Tibial nerve (tissue), 4 donors: Measurements from ENCODE around the gene SOCS6. TPM values are rescaled to one million over a fixed set of nuclear protein-coding genes. Genes with fewer than 3 reads are reported as not detected.
"Not testable (repeated sequence)": the region's sequence is repeated elsewhere in the genome, so short reads cannot be mapped to it uniquely, and the experiment has no call there.

Experiments used
- DNase-seq, 2 donors: peaks; one replicate each; pipeline ENCODE4 v3.0.0-alpha.2; 2019; ENCODE audit warnings: low spot score in 2 of 2
- H3K27ac ChIP-seq, 4 donors: fragments of 200-600 bp; sonication (generic) in 3 of 4; one replicate each; pipeline ENCODE4 v1.5.1; 2017 to 2019; ENCODE audit warnings: mild to moderate bottlenecking in 1 of 4
- H3K27me3 ChIP-seq, 2 donors: fragments of 200-600 bp; sonication (generic) in 1 of 2; one replicate each; pipeline versions ENCODE4 v1.5.1 to v1.6.0; 2017 to 2019
- H3K36me3 ChIP-seq, 3 donors: fragments of 200-600 bp; sonication (generic); one replicate each; pipeline ENCODE4 v1.5.1; 2018 to 2019
- H3K4me1 ChIP-seq, 4 donors: fragments of 200-600 bp; sonication (generic) in 3 of 4; one replicate each; pipeline ENCODE4 v1.5.1; 2017 to 2019
- H3K4me3 ChIP-seq, 4 donors: fragments of 200-600 bp; sonication (generic) in 3 of 4; one replicate each; pipeline ENCODE4 v1.5.1; 2017 to 2019; ENCODE audit warnings: mild to moderate bottlenecking in 1 of 4, moderate library complexity in 1 of 4
- H3K9me3 ChIP-seq, 4 donors: fragments of 200-600 bp; sonication (generic) in 3 of 4; one replicate each; pipeline ENCODE4 v1.5.1; 2017 to 2019
- EP300 ChIP-seq, 2 donors: sonication (generic); formaldehyde crosslinking; IDR thresholded peaks; one replicate each; pipeline ENCODE4 v1.6.1; 2017; ENCODE audit warnings: antibody characterized with exemption in 2 of 2, mild to moderate bottlenecking in 1 of 2
- POLR2A ChIP-seq, 2 donors: fragments of 450-650 bp; IDR thresholded peaks; one replicate each; pipeline ENCODE4 v1.6.1; 2017; ENCODE audit warnings: antibody characterized with exemption in 2 of 2, mild to moderate bottlenecking in 2 of 2, moderate library complexity in 2 of 2
- WGBS, 2 donors: methylation state at CpG; one replicate each; pipeline ENCODE4 v1.1.5; 2018; 5-methylcytosine and 5-hydroxymethylcytosine counted together
- total RNA-seq, 4 donors: library from RNA; depleted of rRNA; stranded (reverse); fragments of >200 nt; gene quantifications; one replicate each; pipeline ENCODE4 v1.1.0, GENCODE V29; 2016
- TF ChIP-seq, protein P1 (sequence below), 5 experiments: fragments of 200-600 bp in 3 of 5; fragments of 450-650 bp in 2 of 5; sonication (generic) in 3 of 5; IDR thresholded peaks; one replicate each; pipeline ENCODE4 v1.5.1; 2016 to 2019; ENCODE audit warnings: antibody characterized with exemption in 5 of 5, mild to moderate bottlenecking in 3 of 5, moderate library complexity in 2 of 5

Gene SOCS6
- total RNA-seq, 4 donors from 2014 or later: 12.9 to 21.8 (median 18.2) TPM

DNA sequence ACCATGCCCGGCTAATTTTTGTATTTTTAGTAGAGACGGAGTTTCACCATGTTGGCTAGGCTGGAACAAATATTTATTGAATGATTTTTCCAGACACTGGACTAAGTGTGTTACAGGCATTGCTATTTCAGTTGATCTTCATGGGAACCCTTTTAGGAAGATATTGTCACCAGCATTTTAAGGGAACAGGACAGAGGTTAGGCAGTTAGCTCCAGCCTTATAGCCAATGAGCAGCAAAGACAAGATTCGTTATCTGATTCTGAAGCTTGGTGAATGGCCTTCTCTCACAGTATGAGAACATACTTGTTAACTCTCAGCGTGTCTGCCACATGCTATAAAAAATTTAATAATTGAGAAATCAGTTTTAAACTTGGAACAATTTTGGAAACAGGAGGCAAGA lies 73.4 kb downstream of the SOCS6 start:
- Histone ChIP-seq H3K27me3 (no peaks in the 10 kb centered on the region), H3K9me3 (no peaks in the 10 kb centered on the region), H3K27ac (no peak overlapping the region), H3K36me3 (no peaks in the 10 kb centered on the region), H3K4me1 (peaks cover 0 to 6% (median 0%) of the 10 kb centered on the region in 4 donors), H3K4me3 (no peak overlapping the region)
- 88 to 92% methylated on average over 4 of the region's 4 CpGs for WGBS, 2 donors
- DNase-seq: no peak
- TF ChIP-seq POLR2A (IDR thresholded peaks at IDR 0.05) (no peak), EP300 (IDR thresholded peaks at IDR 0.05) (no peak)
- TF ChIP-seq, protein P1, sequence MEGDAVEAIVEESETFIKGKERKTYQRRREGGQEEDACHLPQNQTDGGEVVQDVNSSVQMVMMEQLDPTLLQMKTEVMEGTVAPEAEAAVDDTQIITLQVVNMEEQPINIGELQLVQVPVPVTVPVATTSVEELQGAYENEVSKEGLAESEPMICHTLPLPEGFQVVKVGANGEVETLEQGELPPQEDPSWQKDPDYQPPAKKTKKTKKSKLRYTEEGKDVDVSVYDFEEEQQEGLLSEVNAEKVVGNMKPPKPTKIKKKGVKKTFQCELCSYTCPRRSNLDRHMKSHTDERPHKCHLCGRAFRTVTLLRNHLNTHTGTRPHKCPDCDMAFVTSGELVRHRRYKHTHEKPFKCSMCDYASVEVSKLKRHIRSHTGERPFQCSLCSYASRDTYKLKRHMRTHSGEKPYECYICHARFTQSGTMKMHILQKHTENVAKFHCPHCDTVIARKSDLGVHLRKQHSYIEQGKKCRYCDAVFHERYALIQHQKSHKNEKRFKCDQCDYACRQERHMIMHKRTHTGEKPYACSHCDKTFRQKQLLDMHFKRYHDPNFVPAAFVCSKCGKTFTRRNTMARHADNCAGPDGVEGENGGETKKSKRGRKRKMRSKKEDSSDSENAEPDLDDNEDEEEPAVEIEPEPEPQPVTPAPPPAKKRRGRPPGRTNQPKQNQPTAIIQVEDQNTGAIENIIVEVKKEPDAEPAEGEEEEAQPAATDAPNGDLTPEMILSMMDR (IDR thresholded peaks at IDR 0.05): no peak

DNA sequence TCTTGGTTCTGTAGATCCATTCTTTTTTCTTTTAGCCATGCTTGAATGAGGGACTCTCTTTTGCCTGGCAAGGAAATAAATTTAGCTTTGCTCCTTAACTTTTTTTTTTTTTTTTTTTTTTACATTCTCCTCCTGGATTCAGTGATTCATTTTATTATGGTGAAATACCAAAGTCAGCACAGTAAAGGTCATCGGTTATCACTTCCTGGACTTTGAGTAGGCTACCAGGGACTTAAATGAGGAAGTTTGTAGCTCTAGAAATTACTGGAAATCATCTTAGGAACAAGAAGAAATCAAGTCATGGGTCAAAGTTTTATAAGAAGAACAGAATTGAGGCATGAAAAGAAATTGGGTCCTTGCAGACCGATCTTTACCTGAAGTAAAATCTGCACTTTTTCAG lies 75.0 kb downstream of the SOCS6 start:
- no peak overlapping the region for H3K4me3 ChIP-seq
- 87 to 89% methylated on average over 2 of the region's 2 CpGs for WGBS, 2 donors
- H3K27ac ChIP-seq: no peak overlapping the region
- peaks cover 0 to 6% (median 0%) of the 10 kb centered on the region in 4 donors for H3K4me1 ChIP-seq
- H3K36me3 ChIP-seq: no peaks in the 10 kb centered on the region
- H3K9me3 ChIP-seq: no peaks in the 10 kb centered on the region
- TF ChIP-seq, protein P1 (IDR thresholded peaks at IDR 0.05): no peak
- no peak for TF ChIP-seq POLR2A (IDR thresholded peaks at IDR 0.05)
- no peak for TF ChIP-seq EP300 (IDR thresholded peaks at IDR 0.05)
- H3K27me3 ChIP-seq: no peaks in the 10 kb centered on the region
- no peak for DNase-seq

DNA sequence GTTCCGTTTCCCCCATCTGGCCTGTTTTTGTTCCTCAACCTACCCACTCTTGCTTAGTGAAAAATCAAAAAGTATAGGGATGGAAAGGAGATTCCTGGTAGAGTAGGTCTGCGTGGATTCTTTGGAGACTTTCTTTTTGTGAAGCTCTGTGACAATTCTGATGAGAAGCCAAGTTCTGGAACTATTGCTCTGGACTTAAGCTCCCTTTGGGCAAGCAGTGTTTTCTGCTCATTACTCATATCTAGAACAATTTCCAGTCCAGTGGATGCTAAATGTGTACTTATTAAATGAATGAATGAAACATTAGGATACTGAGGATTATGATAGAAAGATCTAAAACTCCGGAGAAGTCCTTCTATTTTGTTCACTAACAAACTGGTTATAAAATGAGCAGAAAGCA lies 76.5 kb downstream of the SOCS6 start:
- Histone ChIP-seq H3K9me3 (no peaks in the 10 kb centered on the region), H3K27me3 (no peaks in the 10 kb centered on the region), H3K4me3 (no peak overlapping the region), H3K4me1 (peaks cover 0 to 6% (median 0%) of the 10 kb centered on the region in 4 donors), H3K27ac (no peak overlapping the region), H3K36me3 (no peaks in the 10 kb centered on the region)
- 92 to 96% methylated on average over 3 of the region's 3 CpGs for WGBS, 2 donors
- no peak for TF ChIP-seq POLR2A (IDR thresholded peaks at IDR 0.05)
- TF ChIP-seq EP300 (IDR thresholded peaks at IDR 0.05): no peak
- TF ChIP-seq, protein P1 (IDR thresholded peaks at IDR 0.05): no peak
- no peak for DNase-seq

DNA sequence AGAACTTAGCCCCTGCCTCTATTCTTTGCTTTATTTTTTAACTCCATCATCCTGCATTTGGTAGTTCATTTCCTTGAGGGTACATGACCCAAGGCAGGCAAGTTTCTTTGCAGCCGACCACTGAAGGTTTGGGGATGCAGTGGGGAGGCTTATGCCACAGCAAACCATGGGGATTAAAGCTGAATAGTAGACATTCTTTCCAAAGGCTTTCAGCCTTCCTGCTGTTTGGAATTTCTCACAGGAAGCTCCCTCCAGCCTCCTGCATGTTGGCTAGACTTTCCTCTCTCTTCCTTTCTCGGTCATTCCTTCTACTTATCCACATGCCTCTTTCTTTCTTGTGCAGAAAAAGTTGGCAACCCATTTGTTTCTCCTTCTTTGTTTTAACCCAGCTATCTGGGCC lies 77.3 kb downstream of the SOCS6 start:
- WGBS, 2 donors: 20 to 25% methylated on average over 2 of the region's 2 CpGs
- Histone ChIP-seq H3K9me3 (no peaks in the 10 kb centered on the region), H3K4me1 (peaks cover 0 to 6% (median 0%) of the 10 kb centered on the region in 4 donors), H3K27ac (no peak overlapping the region), H3K27me3 (no peaks in the 10 kb centered on the region), H3K4me3 (no peak overlapping the region), H3K36me3 (no peaks in the 10 kb centered on the region)
- TF ChIP-seq, protein P1 (IDR thresholded peaks at IDR 0.05): no peak
- TF ChIP-seq EP300 (IDR thresholded peaks at IDR 0.05): no peak
- no peak for TF ChIP-seq POLR2A (IDR thresholded peaks at IDR 0.05)
- no peak for DNase-seq

DNA sequence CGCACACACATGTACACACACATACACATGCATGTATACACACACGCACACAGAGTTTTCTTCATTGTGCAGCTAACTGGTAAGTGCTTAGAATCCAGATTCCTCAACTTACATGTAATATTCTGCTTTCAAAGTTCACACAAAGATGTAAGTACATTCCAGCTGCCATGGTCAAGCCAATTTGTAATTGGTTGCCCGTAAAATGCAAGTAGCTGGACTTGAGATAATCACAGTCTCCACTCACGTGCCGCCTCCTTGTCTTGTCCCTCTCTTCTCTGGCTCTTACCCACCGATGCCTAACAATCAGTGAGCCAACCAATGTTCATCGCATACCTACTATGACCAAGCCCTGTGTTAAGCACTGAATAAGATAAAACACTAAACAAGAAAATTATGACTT lies 77.8 kb downstream of the SOCS6 start:
- Histone ChIP-seq H3K36me3 (no peaks in the 10 kb centered on the region), H3K4me1 (peaks cover 0 to 6% (median 0%) of the 10 kb centered on the region in 4 donors), H3K4me3 (no peak overlapping the region), H3K9me3 (no peaks in the 10 kb centered on the region), H3K27ac (no peak overlapping the region), H3K27me3 (no peaks in the 10 kb centered on the region)
- 76 to 86% methylated on average over 7 of the region's 7 CpGs for WGBS, 2 donors
- TF ChIP-seq, protein P1 (IDR thresholded peaks at IDR 0.05): no peak
- no peak for TF ChIP-seq EP300 (IDR thresholded peaks at IDR 0.05)
- TF ChIP-seq POLR2A (IDR thresholded peaks at IDR 0.05): no peak
- DNase-seq: no peak

DNA sequence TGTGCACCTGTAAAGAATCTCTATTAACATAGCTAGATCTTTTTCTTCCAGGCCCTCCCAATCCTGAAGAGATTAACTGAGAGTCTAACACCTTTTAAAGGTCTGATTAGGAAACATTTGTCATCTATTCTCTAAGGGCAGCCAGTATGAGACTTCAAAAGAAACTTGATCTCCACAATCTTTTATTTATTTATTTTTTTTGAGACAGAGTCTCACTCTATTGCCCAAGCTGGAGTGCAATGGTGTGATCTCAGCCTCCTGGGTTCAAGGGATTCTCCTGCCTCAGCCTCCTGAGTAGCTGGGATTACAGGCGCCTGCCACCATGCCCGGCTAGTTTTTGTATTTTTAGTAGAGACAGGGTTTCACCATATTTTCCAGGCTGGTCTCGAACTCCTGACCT lies 78.5 kb downstream of the SOCS6 start:
- 93 to 98% methylated on average over 3 of the region's 3 CpGs for WGBS, 2 donors

More for the DNA sequence above, 78.5 kb downstream of the SOCS6 start:
- H3K4me1 ChIP-seq, H3K9me3 ChIP-seq, H3K36me3 ChIP-seq, H3K27me3 ChIP-seq, H3K4me3 ChIP-seq, H3K27ac ChIP-seq, DNase-seq: not testable (repeated sequence)
